Measurements from ENCODE around the gene PRKAA1.
"Not testable (repeated sequence)": the region's sequence is repeated elsewhere in the genome, so short reads cannot be mapped to it uniquely, and the experiment has no call there.

Gene PRKAA1

GRCh38 chr5:40829748-40830533 is 31.8 kb upstream of the PRKAA1 start:
- no peak for DNase-seq (ENCODE audit: low spot score)
- Mint-ChIP-seq H3K4me1 (ENCODE audit: low read depth) (peaks cover 39% of the 10 kb centered on the region), H3K4me3 (no peak overlapping the region), H3K27ac (no peak overlapping the region), H3K27me3 (ENCODE audit: low read depth) (no peaks in the 10 kb centered on the region), H3K36me3 (ENCODE audit: low read depth) (peaks cover 84% of the 10 kb centered on the region), H3K9me3 (no peaks in the 10 kb centered on the region)

- Mint-ChIP-seq H3K9me3 (no peaks in the 10 kb centered on the region), H3K4me3 (no peak overlapping the region), H3K36me3 (ENCODE audit: low read depth) (peaks cover 78% of the 10 kb centered on the region), H3K27me3 (ENCODE audit: low read depth) (no peaks in the 10 kb centered on the region), H3K27ac (no peak overlapping the region), H3K4me1 (ENCODE audit: low read depth) (peaks cover 39% of the 10 kb centered on the region)
- DNase-seq (ENCODE audit: low spot score) = no peak
Observed at GRCh38 chr5:40828690-40829661, 30.8 kb upstream of the PRKAA1 start.

DNA sequence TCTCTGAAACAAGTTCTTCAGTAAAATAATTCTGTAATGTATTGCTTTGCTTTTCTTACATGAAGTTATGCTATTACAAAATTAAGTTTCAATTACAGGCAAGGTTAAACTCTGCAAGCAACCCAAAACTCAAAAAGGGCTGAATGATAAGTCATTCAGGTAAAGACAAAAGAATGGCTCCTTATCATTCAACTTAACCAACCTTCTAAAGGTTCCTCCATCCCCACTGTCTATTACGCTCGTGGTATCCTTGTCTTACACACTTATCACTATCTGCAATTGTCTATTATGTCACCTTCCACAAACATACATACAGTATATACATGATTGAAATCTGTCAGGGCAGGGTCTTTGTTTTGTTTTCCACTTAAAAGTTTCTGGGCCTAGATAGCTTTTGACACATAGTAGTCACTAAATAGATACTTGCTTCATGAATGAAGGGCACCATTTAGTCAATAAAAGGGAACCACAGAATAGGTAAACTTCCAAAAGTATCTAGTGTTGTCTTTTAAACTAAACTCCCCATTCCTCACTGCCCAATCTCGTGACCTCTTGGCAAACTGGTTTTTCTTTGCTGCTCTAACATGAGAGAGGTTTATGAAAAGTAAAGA is 30.0 kb upstream of the PRKAA1 start:
- Mint-ChIP-seq H3K9me3 (no peaks in the 10 kb centered on the region), H3K27me3 (ENCODE audit: low read depth) (no peaks in the 10 kb centered on the region), H3K4me3 (no peak overlapping the region), H3K36me3 (ENCODE audit: low read depth) (peaks cover 70% of the 10 kb centered on the region), H3K4me1 (ENCODE audit: low read depth) (peaks cover 30% of the 10 kb centered on the region), H3K27ac (peak overlapping the region; percentile 37)
- DNase-seq (ENCODE audit: low spot score) = no peak

GRCh38 chr5:40827188-40827977 is 29.2 kb upstream of the PRKAA1 start:
- H3K36me3 Mint-ChIP-seq (ENCODE audit: low read depth) = peaks cover 64% of the 10 kb centered on the region
- H3K27me3 Mint-ChIP-seq (ENCODE audit: low read depth) = no peaks in the 10 kb centered on the region
- no peak overlapping the region for H3K4me3 Mint-ChIP-seq
- no peaks in the 10 kb centered on the region for H3K9me3 Mint-ChIP-seq
- H3K27ac Mint-ChIP-seq = no peak overlapping the region
- no peak for DNase-seq (ENCODE audit: low spot score)
- H3K4me1 Mint-ChIP-seq (ENCODE audit: low read depth) = peaks cover 23% of the 10 kb centered on the region

DNA sequence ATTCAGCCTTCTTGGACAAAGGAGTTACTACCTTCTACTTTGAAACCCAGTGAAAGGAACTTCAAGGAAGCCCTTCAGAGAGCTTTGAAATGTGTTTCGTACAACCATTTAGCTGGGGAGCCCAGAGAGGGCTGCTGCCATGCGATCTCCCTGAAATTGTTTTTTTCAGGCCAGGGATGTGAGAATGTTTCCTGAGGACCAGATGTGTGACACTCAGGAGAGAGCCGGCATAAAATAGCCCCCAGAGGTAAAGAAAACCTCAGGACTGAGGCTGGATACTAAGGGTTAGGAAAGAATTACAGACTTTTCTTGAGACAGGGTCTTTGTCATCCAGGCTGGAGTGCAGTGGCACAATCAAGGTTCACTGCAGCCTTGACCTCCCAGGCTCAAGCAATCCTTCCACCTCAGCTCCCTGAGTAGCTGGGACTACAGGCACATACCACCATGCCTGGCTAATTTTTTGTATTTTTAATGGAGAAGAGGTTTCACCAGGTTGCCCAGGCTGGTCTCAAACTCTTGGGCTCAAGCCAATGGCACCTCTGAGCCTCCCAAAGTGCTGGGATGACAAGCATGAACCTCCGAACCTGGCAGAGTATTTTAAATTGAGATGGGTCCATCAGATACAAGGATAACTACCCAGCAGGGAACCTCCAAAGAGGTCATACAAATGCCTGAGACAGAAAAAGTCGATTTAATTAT is 28.5 kb upstream of the PRKAA1 start:
- no peak overlapping the region for H3K27ac Mint-ChIP-seq
- H3K36me3 Mint-ChIP-seq (ENCODE audit: low read depth) = peaks cover 57% of the 10 kb centered on the region
- no peaks in the 10 kb centered on the region for H3K27me3 Mint-ChIP-seq (ENCODE audit: low read depth)
- no peaks in the 10 kb centered on the region for H3K9me3 Mint-ChIP-seq
- no peak for DNase-seq (ENCODE audit: low spot score)
- peaks cover 15% of the 10 kb centered on the region for H3K4me1 Mint-ChIP-seq (ENCODE audit: low read depth)
- no peak overlapping the region for H3K4me3 Mint-ChIP-seq

GRCh38 chr5:40825461-40826043 is 27.4 kb upstream of the PRKAA1 start:
- peaks cover 13% of the 10 kb centered on the region for H3K4me1 Mint-ChIP-seq (ENCODE audit: low read depth)
- not testable (repeated sequence) for H3K9me3 Mint-ChIP-seq; H3K27ac Mint-ChIP-seq; H3K27me3 Mint-ChIP-seq (ENCODE audit: low read depth); DNase-seq (ENCODE audit: low spot score); H3K4me3 Mint-ChIP-seq
- H3K36me3 Mint-ChIP-seq (ENCODE audit: low read depth) = peaks cover 51% of the 10 kb centered on the region

GRCh38 chr5:40823459-40823858 is 25.3 kb upstream of the PRKAA1 start:
- Mint-ChIP-seq H3K4me1 (ENCODE audit: low read depth) (peaks cover 5% of the 10 kb centered on the region), H3K27ac (no peak overlapping the region), H3K27me3 (ENCODE audit: low read depth) (no peaks in the 10 kb centered on the region), H3K36me3 (ENCODE audit: low read depth) (peaks cover 33% of the 10 kb centered on the region), H3K9me3 (no peaks in the 10 kb centered on the region), H3K4me3 (no peak overlapping the region)
- no peak for DNase-seq (ENCODE audit: low spot score)

GRCh38 chr5:40813698-40814281 is 15.6 kb upstream of the PRKAA1 start:
- DNase-seq (ENCODE audit: low spot score) = peak; percentile 70
- no peak overlapping the region for H3K27ac Mint-ChIP-seq
- no peak overlapping the region for H3K4me3 Mint-ChIP-seq
- H3K27me3 Mint-ChIP-seq (ENCODE audit: low read depth) = no peaks in the 10 kb centered on the region
- no peaks in the 10 kb centered on the region for H3K9me3 Mint-ChIP-seq
- H3K36me3 Mint-ChIP-seq (ENCODE audit: low read depth) = no peaks in the 10 kb centered on the region
- H3K4me1 Mint-ChIP-seq (ENCODE audit: low read depth) = peaks cover 5% of the 10 kb centered on the region

GRCh38 chr5:40812125-40812524 is 14.0 kb upstream of the PRKAA1 start:
- Mint-ChIP-seq H3K27ac (no peak overlapping the region), H3K4me3 (no peak overlapping the region), H3K4me1 (ENCODE audit: low read depth) (peaks cover 9% of the 10 kb centered on the region), H3K36me3 (ENCODE audit: low read depth) (no peaks in the 10 kb centered on the region), H3K27me3 (ENCODE audit: low read depth) (no peaks in the 10 kb centered on the region), H3K9me3 (no peaks in the 10 kb centered on the region)
- DNase-seq (ENCODE audit: low spot score) = no peak

DNA sequence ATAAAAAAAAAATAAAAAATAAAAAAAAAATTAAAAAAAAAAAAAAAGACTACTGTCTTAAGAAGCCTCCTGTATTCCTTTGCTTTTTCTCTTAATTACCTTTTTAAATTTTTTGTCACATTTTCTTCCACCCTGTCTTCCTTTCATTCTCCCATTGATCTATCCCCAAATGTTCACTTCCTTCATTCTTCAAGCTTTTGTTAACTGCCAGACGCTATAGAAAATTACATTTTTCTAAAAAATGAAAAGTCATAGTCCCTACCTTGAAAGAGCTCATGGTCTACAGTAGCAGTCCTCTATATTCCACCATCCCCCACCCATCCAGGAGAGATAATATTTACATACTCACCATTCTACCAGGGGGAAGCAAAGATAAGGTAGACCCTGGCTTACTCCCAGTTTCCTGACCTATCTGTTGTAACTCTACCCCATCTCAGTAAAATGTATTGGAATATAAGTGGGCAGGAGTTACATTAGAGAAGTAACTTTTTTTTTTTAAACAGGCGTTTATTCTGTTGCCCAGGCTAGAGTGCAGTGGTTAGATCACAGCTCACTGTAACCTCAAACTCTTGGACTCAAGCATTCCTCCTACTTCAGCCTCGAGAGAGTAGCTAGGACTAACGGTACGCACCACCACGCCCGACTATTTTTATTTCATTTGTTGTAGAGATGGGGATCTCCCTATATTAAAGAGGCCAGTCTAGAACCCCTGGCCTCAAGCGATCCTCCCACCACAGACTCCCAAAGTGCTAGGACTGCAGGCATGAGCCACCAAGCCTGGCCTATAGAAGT is 3.8 kb upstream of the PRKAA1 start:
- Mint-ChIP-seq H3K36me3 (ENCODE audit: low read depth) (peaks cover 4% of the 10 kb centered on the region), H3K4me1 (ENCODE audit: low read depth) (peaks cover 7% of the 10 kb centered on the region), H3K27me3 (ENCODE audit: low read depth) (peaks cover 11% of the 10 kb centered on the region), H3K27ac (no peak overlapping the region), H3K9me3 (no peaks in the 10 kb centered on the region), H3K4me3 (no peak overlapping the region)
- no peak for DNase-seq (ENCODE audit: low spot score)

DNA sequence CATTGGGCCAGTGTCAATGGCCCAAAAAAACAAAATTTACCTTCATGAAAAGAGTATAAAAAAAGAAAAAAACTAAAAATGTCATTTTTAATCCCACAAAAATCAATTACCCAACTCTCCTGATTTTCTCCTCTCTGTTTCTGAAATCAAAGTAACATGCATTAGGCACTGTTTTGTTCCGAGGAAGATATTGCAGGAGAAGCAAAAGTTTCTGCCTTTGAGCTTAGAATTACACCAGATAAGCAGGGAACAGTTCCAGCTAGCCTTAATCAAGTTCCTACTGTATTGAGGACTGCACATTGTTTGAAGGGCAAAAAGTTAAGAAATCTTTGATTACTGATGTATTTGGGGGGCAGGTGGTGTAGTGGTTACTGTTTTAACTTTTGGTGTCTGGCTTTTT is 1.1 kb upstream of the PRKAA1 start:
- Mint-ChIP-seq H3K9me3 (no peaks in the 10 kb centered on the region), H3K27ac (no peak overlapping the region), H3K36me3 (ENCODE audit: low read depth) (peaks cover 23% of the 10 kb centered on the region), H3K4me3 (peak overlapping the region; percentile 20), H3K4me1 (ENCODE audit: low read depth) (peaks cover 23% of the 10 kb centered on the region), H3K27me3 (ENCODE audit: low read depth) (peaks cover 11% of the 10 kb centered on the region)
- no peak for DNase-seq (ENCODE audit: low spot score)

- Mint-ChIP-seq H3K27ac (peak overlapping the region; percentile 87), H3K4me1 (ENCODE audit: low read depth) (peaks cover 26% of the 10 kb centered on the region), H3K27me3 (ENCODE audit: low read depth) (peaks cover 11% of the 10 kb centered on the region), H3K9me3 (no peaks in the 10 kb centered on the region), H3K36me3 (ENCODE audit: low read depth) (peaks cover 27% of the 10 kb centered on the region), H3K4me3 (peak overlapping the region; percentile 90)
- no peak for DNase-seq (ENCODE audit: low spot score)
Observed at GRCh38 chr5:40798801-40799210, 632 bp upstream of the PRKAA1 start.

Measured in T-helper 2 cell treated with Interferon-gamma antibody and Interleukin-4, amounts not matched to agents 5 μg/mL and 100 μg/mL, for 36 hours (primary cell).